ENCODE data around the gene MCF2L.

- TF ChIP-seq CTCF (IDR thresholded peaks at IDR 0.05), result no peak
- no peak for TF ChIP-seq POLR2A (IDR thresholded peaks at IDR 0.05)
Measured at GRCh38 chr13:112973577-112973951, 4.5 kb downstream of the MCF2L start.
